HG02870 (cell line): ENCODE results near the gene STYXL1.
"Not testable (repeated sequence)": the region's sequence is repeated elsewhere in the genome, so short reads cannot be mapped to it uniquely, and the experiment has no call there.

Experiments
- ATAC-seq: cut with Tn5 transposase; IDR thresholded peaks from one replicate; pipeline ENCODE4 v1.9.1; 2021; ENCODE audit warnings: mild to moderate bottlenecking, moderate library complexity; ENCODE audit not compliant: unreplicated experiment

STYXL1 gene

GRCh38 chr7:76066716-76067503, 19.1 kb upstream of the STYXL1 start:
- no peak for ATAC-seq

DNA sequence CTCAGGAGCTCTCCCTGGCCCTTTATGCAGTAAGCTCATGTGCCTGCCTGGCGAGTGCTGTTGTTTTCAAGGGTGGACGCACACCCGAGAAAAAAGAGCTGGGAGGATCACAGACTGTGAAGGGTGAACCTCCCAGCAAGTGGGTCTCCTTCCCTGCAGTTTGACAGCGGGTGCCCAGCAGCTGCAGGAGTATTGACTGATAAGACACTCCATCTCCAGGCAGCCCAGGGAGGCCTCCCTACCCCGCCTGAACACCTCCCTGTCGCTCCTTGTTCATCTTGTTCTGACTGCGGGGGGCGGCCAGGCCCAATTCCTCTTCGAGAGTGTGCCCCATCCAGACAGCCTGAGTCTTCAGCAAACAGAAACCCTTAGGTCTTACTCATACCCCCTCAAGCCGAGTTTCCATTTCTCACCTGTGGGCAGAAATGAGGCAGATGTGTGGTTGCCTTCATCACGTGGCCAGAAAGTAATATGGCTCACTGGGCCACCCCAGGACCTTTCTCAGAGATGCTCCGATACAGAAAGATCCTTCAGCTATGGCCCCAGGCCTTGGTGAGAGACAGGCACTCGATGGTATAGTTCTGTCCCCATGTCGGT, 17.3 kb upstream of the STYXL1 start:
- no peak for ATAC-seq

- ATAC-seq: no peak
These were observed 16.6 kb upstream of the STYXL1 start for GRCh38 chr7:76064208-76064970.

DNA sequence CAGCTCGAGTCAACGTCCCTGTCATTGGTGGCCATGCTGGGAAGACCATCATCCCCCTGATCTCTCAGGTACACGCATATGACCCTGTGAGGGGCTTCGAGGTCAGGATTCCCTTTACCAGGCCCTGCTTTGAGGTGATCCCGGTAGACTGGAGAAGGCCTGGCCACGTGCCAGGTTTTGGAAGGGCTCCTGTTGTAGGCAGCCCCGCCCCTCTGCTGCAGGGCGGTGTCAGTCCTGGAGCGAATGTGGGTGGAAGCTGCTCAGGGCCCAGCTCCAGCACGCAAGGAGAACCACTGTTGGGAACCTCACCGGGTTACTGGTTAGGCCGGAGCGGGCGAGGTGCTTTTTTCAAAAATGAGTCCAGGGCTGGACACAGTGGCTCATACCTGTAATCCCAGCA, 15.7 kb upstream of the STYXL1 start:
- ATAC-seq: no peak

DNA sequence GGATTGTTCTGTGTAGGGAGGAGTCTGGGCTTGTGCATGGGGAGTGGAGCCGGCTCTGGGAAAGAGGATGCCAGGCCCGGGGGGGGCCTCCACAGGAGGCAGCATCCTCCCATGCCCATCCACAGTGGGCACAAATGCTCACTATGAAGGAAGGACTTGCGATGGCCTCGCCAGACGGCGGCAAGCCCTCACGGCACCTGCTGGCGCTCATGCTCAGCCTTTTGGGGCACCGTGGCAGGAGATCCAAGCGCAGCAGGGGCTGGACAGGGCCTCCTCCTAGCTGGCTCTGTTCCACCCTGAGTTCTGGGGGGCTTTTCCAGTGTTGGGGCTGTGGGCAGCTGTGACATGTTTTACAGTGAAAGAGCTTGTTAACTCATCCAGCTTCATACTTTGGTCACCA, 15.3 kb upstream of the STYXL1 start:
- ATAC-seq: no peak

GRCh38 chr7:76062254-76062653, 14.5 kb upstream of the STYXL1 start:
- no peak for ATAC-seq

GRCh38 chr7:76060842-76061241, 13.0 kb upstream of the STYXL1 start:
- no peak for ATAC-seq

- not testable (repeated sequence) for ATAC-seq
These were observed 10.9 kb upstream of the STYXL1 start for GRCh38 chr7:76058745-76059144.

DNA sequence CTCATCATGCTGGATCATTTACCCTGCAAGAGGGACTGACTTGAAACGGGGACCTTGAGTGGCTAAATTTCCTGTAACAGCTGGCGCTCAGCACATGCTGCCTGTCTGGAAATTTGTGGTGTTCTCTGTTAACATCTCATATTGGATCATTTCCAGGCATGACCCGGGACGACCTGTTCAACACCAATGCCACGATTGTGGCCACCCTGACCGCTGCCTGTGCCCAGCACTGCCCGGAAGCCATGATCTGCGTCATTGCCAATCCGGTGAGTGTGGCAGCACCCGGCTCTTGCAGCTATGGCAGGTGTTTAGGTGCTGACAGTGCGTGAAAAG, 10.0 kb upstream of the STYXL1 start:
- ATAC-seq: no peak

DNA sequence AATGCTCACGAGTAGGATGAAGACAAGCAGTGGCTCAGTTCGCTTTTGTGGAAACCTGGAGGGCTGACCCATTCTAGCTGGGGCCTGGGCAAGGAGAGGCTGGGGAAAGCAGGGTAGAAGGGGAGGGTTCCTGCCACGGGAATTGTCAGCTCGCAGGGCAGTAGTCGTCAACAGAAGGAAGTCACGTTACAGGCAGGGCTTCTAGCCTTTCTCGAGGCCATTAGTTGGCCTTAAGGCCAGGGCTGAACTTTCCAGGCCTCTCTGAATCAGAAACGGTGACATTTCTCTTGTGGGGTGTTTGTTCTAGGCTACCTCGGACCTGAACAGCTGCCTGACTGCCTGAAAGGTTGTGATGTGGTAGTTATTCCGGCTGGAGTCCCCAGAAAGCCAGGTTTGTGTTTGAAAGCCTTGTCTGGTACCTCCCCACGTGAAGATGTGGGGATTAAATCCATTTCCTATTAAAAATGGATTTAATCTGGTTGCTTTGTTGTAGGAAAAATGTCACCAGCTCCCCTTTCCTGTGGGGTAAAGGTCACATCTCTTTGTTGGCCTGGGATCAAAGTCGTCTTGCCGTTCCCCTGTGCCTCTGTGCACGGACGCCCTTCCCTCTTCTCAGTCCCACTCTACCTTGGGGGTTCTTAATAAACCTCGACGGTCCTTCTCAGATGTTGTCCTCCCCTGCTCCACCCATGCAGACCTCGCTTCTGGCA, 9.5 kb upstream of the STYXL1 start:
- ATAC-seq: no peak

GRCh38 chr7:76056241-76056640, 8.4 kb upstream of the STYXL1 start:
- ATAC-seq: no peak

DNA sequence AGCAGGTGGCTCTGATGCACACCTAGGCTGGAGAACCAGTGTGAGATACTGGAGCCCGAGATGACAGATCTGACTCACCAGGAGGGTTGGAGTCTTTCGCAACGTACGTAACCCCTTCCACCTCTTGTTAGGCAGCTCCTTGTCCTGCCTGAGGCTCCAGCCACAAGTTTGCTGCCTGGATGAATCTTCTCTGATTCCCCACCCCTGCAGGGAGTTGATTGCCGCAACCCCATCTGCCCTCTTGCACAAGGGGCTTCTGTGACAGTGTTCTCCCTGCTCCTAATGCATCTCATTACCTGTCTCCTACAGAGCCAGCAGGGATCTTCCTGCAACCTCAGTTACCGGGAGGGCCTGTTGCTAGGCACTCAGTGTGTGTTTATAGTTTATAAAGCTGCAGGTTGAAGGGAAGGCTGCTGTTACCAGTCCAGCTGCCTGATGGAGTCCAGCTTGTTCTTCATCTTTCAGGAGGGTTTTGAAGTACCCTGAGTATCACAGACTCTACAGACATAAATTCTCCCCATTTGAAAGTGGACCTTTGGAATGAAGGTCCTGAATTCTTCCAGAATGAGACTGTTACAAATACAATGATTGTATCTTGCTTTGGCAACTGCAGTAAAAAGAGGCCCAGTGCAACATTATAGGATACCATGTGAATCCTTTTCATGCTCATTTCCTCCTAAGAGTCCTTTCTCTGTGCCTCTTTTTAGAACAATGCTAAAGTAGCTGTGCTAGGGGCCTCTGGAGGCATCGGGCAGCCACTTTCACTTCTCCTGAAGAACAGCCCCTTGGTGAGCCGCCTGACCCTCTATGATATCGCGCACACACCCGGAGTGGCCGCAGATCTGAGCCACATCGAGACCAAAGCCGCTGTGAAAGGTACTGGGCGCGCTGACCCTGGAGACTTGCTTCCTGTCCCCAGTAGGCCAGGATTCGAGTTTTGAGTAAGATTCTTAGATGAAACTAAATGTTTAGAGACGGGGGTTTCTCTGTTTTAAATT, 6.6 kb upstream of the STYXL1 start:
- ATAC-seq: no peak

DNA sequence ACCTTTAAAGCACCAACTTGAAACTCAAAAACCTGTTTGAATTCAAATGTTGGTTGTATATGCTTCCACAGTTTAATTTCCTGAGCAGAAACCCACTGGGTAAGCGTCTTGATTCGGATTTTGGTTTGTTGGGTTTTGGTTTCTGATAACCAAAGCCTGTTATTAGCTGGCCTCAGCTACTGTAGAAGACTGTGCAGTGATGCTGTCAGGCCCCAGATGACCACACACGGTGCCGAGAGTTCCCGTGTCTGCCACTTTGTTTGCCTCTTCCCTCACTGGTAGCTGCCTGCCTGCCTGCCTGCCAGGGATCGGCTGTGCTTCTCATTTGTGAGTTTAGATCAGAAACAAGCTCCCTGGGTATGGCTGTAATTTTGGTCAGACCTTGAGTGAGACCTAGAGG, 5.7 kb upstream of the STYXL1 start:
- ATAC-seq: peak; percentile 47

DNA sequence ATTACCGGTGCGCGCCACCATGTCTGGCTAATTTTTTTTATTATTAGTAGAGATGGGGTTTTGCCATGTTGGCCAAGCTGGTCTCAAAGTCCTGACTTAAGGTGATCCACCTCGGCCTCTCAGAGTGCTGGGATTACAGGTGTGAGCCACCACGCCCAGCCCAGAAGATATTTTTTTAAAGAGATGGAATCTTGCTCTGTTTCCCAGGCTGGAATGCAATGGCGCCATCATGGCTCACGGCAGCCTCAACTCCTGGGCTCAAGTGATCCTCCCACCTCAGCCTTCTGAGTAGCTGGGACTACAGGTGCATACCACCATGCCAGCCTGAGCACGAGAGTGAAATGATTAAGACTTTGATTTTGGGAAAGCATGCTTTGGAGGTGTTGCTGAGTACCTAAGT, 4.9 kb upstream of the STYXL1 start:
- ATAC-seq: not testable (repeated sequence)

DNA sequence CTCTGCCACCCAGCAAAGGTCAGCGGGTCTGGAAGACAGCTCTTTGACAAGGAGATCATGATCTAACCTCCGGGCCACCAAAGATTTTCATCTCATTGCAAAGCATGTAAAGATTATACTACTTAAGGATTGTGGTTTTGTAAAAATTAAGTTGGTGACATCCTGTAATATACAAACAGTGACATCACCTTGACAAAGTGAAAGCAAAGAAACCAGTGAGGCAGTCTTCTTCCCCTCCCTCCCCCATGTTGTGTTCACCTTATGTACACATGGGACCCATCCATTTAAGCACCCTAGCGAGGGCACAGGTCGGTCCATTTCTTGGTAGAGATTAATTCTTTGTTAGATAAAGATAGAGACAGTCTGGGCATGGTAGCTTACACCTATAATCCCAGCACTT, 4.0 kb upstream of the STYXL1 start:
- no peak for ATAC-seq

- ATAC-seq: no peak
These were observed 2.7 kb upstream of the STYXL1 start for GRCh38 chr7:76050545-76050944.

DNA sequence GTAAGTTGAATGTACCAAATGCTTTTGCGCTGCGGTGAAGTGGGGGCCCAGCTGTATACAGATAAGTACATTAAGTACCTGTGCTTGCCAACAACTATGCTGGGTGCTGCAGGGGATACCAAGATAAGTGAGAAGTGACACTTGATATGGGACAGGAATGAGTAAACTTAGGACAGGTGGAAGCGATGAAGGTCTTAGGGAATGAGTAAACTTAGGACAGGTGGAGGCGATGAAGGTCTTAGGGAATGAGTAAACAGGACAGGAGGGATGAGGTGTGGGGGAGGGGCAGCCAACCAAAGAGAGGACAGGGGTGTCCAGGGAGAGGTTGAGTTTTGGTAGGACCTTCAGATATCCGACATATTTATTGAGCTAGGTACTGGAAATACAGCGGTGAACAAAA, 1.5 kb upstream of the STYXL1 start:
- ATAC-seq: no peak

DNA sequence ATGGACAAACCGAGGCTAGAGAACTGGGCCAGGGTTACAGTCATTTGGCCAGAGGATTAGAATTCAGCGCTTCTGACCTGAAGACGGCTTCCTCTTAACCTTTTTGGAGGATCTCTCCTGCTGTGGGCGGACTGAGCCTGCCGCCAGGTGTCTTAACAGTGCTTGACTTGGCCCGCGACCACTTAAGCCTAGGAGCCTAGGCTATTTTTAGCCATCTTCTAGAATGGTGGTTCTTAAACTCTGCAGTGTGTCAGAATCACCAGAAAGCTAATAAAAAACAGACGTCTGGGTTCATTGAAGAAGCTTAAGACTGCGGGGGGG, 828 bp upstream of the STYXL1 start:
- ATAC-seq: no peak

- ATAC-seq: no peak
These were observed 442 bp downstream of the STYXL1 start for GRCh38 chr7:76047305-76047810.

DNA sequence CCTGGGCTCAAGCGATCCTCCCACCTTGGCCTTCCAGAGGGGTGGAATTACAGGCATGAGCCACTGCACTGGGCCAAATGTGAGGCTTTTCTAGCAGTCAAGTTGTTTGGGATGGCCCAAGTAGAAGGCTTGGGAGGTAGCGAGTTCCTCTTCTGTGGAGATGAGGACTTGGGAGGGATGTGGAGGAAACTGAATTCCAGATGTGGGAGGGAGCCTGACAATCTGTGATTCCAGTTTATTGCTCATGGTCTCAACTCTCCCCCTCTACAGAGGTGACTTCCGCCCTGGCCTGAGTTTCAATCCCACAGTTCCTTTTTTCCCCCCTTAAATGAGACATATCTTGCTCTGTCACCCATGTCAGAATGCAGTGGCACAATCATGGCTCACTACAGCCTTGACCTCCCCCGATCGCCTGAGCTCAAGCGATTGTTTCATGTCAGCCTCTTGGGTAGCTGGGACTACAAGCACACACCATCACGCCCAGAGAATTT, 3.4 kb downstream of the STYXL1 start:
- no peak for ATAC-seq
